ENCODE data around the gene NPR2. TPM values are rescaled to one million over a fixed set of nuclear protein-coding genes. Genes with fewer than 3 reads are reported as not detected.

The NPR2 gene
- polyA plus RNA-seq, 5 donors, result 40.4 to 54.2 (median 47.0) TPM

DNA sequence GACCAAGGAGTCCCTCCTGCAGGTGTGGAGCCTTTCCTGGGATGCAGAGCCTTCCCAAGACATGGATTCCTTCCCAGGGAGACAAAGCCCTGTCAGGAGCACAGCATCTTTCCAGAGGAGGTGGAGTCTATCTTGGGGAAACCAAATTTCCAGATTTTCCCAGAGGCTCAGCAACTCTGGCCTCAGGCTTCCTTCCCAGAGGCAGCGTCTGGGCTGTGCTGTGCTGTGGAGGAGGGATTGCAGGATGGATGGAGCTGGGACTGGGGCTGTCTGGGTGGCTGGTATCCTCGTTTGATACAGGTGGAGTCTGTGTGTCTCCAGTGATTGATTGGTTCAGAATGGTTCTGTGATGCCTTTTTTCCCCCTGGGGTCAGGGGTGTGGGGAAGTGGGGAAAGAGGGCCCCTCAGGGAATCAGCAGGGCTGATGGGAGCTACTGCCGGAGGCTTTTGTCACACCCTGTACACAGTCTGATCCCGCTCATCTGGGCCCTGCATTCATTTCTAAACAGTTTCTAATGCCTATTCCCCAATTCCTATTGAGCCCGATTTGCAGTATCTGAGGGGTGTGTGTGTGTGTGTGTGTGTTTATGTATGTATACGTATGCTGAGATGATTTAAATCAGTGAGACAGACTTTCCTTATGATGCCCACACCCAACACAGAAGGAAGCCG lies 62.8 kb downstream of the NPR2 start:
- no peak for DNase-seq

DNA sequence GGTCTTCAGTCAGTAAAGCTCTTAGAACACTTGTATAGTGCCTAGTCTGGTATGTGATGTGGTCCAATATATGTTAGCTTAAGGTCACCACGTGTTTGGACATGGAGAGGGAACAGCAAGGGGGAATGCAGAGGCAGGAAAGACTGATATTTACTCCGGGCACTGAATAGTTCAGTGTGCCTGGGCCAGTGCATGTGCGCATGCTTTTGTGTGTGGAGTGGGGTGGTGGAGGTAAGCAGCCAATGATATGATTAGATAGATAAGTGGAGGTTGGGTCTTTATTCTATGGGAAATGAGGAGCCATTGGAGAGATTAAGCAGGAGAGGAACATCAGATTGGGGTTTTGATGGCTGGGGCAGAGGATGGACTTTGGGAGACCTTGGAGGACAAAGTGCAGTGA lies 64.8 kb downstream of the NPR2 start:
- DNase-seq, result no peak

DNA sequence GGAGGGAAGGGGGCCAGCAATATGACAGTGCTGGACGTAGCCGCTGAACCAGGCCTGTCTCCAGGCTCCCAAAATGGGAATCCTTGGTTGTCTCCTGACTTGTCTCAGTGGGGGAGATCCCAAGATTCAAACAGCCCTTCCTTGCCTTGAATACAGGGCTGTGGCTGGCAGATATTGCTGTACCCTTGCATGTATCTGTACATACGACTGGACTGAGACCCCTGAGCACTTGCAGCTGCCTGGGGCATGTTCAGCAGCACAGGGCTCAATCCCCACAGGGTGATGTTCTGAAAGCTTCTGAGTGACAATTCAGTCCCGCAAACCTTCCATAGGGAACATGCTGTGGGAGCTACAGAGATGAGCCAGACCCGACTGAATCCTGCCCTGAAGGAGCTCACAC lies 65.5 kb downstream of the NPR2 start:
- DNase-seq, result no peak

DNA sequence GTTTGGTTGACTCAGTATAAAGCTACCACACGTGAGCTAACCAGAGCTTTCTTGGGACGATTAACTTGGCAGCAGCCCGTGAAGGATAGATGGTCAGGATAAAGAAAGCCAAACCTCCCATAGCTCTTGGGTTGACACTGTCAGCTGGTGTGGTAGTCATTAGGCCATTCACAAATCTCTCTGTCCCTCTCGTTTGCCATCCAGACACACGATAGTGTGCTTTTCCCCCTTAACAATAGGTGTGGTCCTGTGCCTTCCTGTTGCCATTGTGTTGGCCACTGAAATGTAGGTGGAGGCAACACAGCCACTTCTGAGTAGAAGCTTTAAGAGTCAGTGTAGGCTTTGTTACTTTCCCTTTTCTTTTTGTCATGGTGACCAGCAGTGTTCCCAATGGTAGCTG lies 67.1 kb downstream of the NPR2 start:
- DNase-seq, result no peak

Other genes with a start within 250 kb of the NPR2 start
- 10 to 100 TPM; 26.0 to 48.7 (median 41.7) TPM for gene TESK1, start 186.3 kb upstream of the NPR2 start, polyA plus RNA-seq (ENCODE audit: insufficient read depth in 1 of 5, insufficient read length in 5 of 5, low replicate concordance in 1 of 5)
- 1 to 10 TPM; 2.5 to 3.9 (median 3.4) TPM for gene CD72, start 173.2 kb upstream of the NPR2 start, polyA plus RNA-seq (ENCODE audit: insufficient read depth in 1 of 5, insufficient read length in 5 of 5, low replicate concordance in 1 of 5)
- under 1 TPM; 0.40 to 0.60 (median 0.50) TPM for gene SIT1, start 140.7 kb upstream of the NPR2 start, polyA plus RNA-seq (ENCODE audit: insufficient read depth in 1 of 5, insufficient read length in 5 of 5, low replicate concordance in 1 of 5)
- gene RMRP, start 133.6 kb upstream of the NPR2 start, polyA plus RNA-seq (ENCODE audit: insufficient read depth in 1 of 5, insufficient read length in 5 of 5, low replicate concordance in 1 of 5), result 1 to 10 TPM in 1 of 5 donors, not detected in 4; 4.1 TPM
- 10 to 100 TPM in 2 of 5 donors, 1 to 10 TPM in 3; 9.3 to 22.5 (median 9.8) TPM for gene CCDC107, start 133.3 kb upstream of the NPR2 start, polyA plus RNA-seq (ENCODE audit: insufficient read depth in 1 of 5, insufficient read length in 5 of 5, low replicate concordance in 1 of 5)
- gene ARHGEF39, start 126.4 kb upstream of the NPR2 start, polyA plus RNA-seq (ENCODE audit: insufficient read depth in 1 of 5, insufficient read length in 5 of 5, low replicate concordance in 1 of 5), result 10 to 100 TPM in 3 of 5 donors, 1 to 10 TPM in 2; 6.6 to 19.7 (median 10.9) TPM
- gene CA9, start 117.7 kb upstream of the NPR2 start, polyA plus RNA-seq (ENCODE audit: insufficient read depth in 1 of 5, insufficient read length in 5 of 5, low replicate concordance in 1 of 5), result 1 to 10 TPM in 3 of 5 donors, under 1 TPM in 2; 0.51 to 1.3 (median 1.1) TPM
- gene TPM2, start 101.7 kb upstream of the NPR2 start, polyA plus RNA-seq (ENCODE audit: insufficient read depth in 1 of 5, insufficient read length in 5 of 5, low replicate concordance in 1 of 5), result 100 to 1,000 TPM; 149 to 645 (median 181) TPM
- 100 to 1,000 TPM; 116 to 198 (median 132) TPM for gene TLN1, start 59.4 kb upstream of the NPR2 start, polyA plus RNA-seq (ENCODE audit: insufficient read depth in 1 of 5, insufficient read length in 5 of 5, low replicate concordance in 1 of 5)
- 10 to 100 TPM; 35.4 to 41.6 (median 37.4) TPM for gene CREB3, start 58.9 kb upstream of the NPR2 start, polyA plus RNA-seq (ENCODE audit: insufficient read depth in 1 of 5, insufficient read length in 5 of 5, low replicate concordance in 1 of 5)
- 100 to 1,000 TPM in 1 of 5 donors, 10 to 100 TPM in 4; 85.0 to 106 (median 95.5) TPM for gene GBA2, start 42.4 kb upstream of the NPR2 start, polyA plus RNA-seq (ENCODE audit: insufficient read depth in 1 of 5, insufficient read length in 5 of 5, low replicate concordance in 1 of 5)
- gene RGP1, start 42.3 kb upstream of the NPR2 start, polyA plus RNA-seq (ENCODE audit: insufficient read depth in 1 of 5, insufficient read length in 5 of 5, low replicate concordance in 1 of 5), result 10 to 100 TPM; 23.9 to 29.3 (median 25.3) TPM
- 1 to 10 TPM in 1 of 5 donors, under 1 TPM in 2, not detected in 2; 0.53 to 1.4 (median 0.55) TPM for gene MSMP, start 37.3 kb upstream of the NPR2 start, polyA plus RNA-seq (ENCODE audit: insufficient read depth in 1 of 5, insufficient read length in 5 of 5, low replicate concordance in 1 of 5)
- 10 to 100 TPM in 4 of 5 donors, 1 to 10 TPM in 1; 8.7 to 12.5 (median 10.7) TPM for gene SPAG8, start 20.7 kb downstream of the NPR2 start, polyA plus RNA-seq (ENCODE audit: insufficient read depth in 1 of 5, insufficient read length in 5 of 5, low replicate concordance in 1 of 5)
- gene HINT2, start 23.5 kb downstream of the NPR2 start, polyA plus RNA-seq (ENCODE audit: insufficient read depth in 1 of 5, insufficient read length in 5 of 5, low replicate concordance in 1 of 5), result 10 to 100 TPM; 29.1 to 42.3 (median 33.5) TPM
- gene FAM221B, start 37.1 kb downstream of the NPR2 start, polyA plus RNA-seq (ENCODE audit: insufficient read depth in 1 of 5, insufficient read length in 5 of 5, low replicate concordance in 1 of 5), result 1 to 10 TPM in 1 of 5 donors, under 1 TPM in 4; 0.48 to 1.0 (median 0.54) TPM
- gene TMEM8B, start 37.6 kb downstream of the NPR2 start, polyA plus RNA-seq (ENCODE audit: insufficient read depth in 1 of 5, insufficient read length in 5 of 5, low replicate concordance in 1 of 5), result 10 to 100 TPM; 21.3 to 31.5 (median 27.1) TPM
- under 1 TPM in 2 of 5 donors, not detected in 3; 0.13 to 0.27 TPM for gene OR13J1, start 78.8 kb downstream of the NPR2 start, polyA plus RNA-seq (ENCODE audit: insufficient read depth in 1 of 5, insufficient read length in 5 of 5, low replicate concordance in 1 of 5)
- under 1 TPM; 0.58 to 0.87 (median 0.71) TPM for gene HRCT1, start 114.6 kb downstream of the NPR2 start, polyA plus RNA-seq (ENCODE audit: insufficient read depth in 1 of 5, insufficient read length in 5 of 5, low replicate concordance in 1 of 5)
- gene SPAAR, start 117.9 kb downstream of the NPR2 start, polyA plus RNA-seq (ENCODE audit: insufficient read depth in 1 of 5, insufficient read length in 5 of 5, low replicate concordance in 1 of 5), result 1 to 10 TPM; 2.6 to 4.2 (median 3.5) TPM
- not detected for gene OR2S2, start 166.6 kb downstream of the NPR2 start, polyA plus RNA-seq (ENCODE audit: insufficient read depth in 1 of 5, insufficient read length in 5 of 5, low replicate concordance in 1 of 5)
- 10 to 100 TPM; 17.4 to 26.6 (median 22.4) TPM for gene RECK, start 245.3 kb downstream of the NPR2 start, polyA plus RNA-seq (ENCODE audit: insufficient read depth in 1 of 5, insufficient read length in 5 of 5, low replicate concordance in 1 of 5)